HTERT RPE-1 (cell line): ENCODE measurements around the gene ECI1.
"Not testable (repeated sequence)": the region's sequence is repeated elsewhere in the genome, so short reads cannot be mapped to it uniquely, and the experiment has no call there.

ENCODE experiments used
- in situ Hi-C: fragments of 300-500 bp; cut with MboI; formaldehyde crosslinking; loops from 4 replicates; pipeline ENCODE4 v1.14.3; 2020; ENCODE audit warnings: low sequenced_read_pairs

Gene ECI1

DNA sequence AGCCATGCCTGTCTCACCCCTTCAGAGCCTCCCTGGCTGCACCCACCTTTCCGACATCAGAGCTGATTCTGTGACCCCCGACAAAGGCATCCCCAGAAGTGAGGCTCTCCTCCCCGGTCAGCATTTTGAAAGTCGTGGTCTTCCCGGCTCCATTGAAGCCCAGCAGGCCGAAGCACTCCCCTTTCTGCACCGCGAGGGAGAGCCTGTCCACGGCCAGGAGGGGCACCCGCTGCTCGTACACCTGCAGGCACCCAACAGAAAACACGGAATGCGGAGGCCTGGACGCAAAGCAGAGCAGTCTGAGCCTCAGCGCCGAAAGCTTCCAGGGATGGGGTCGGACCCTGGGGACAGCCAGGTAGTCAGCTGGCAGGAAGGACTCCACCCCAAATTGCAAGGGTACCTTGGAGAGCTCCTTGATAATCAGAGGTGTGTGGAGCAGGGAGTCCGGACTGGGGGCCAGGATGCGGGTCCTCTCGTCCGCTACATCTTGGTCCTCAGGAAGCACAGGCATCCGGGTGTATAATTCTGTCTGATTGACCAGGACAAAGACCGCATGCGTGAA lies 29.7 kb upstream of the ECI1 start:
- in situ Hi-C loops, result no loop called here

- in situ Hi-C loops, result no loop called here
Measured at GRCh38 chr16:2280461-2280860, 29.1 kb upstream of the ECI1 start.

DNA sequence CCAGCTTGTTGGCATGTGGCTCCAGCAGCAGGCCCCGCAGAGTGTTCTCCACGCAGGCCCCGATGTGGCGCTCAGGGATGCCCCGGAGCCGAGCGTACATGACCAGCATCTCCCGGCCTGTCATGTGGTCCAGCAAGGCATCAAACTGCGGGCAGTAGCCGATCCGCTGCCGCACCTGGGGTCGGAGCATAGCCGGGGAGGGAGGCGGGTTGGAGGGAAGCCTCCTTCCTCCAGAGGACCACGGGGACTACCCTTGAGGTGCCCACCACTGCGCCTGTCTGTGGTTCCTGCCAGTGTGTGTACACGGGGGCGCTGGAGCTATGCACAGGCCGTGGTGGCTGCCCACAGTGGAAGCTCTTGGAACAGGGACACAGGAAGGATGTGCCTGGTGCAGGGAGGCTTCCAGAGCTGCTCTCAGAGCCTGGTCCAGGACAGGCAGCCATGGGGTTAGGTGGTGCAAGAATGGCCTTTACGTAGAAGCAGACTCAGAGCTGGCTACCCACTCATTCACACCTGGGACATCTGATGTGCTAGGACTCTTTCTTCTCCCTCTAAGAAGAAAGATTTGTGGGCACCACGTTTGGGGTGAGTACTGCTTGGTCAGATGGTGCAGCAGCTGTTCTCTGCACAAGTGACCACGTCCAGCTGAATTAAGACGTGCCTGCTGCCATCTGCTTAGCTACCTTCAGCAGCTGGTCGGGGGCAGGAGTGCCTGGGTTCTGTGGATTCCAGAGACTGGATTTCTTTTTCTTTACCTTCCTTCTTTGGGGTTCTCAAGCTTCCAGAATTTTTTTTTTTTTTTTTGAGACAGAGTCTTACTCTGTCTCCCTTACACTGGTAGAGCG lies 27.8 kb upstream of the ECI1 start:
- in situ Hi-C loops, result no loop called here

DNA sequence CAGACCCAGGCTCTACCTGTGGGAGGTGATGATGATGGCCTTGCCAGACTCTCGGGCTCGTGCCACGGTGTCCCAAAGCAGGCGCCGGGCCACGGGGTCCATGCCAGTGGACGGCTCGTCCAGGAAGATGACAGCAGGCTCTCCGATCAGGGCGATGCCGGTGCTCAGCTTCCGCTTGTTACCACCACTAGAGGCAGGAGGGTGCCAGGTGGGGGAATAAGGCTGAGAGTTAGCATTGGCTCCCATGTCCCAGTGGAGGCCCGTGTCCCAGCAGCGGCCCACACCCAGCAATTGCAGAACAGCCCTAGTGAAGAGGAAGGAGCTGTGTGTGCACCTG lies 26.9 kb upstream of the ECI1 start:
- in situ Hi-C loops, result no loop called here

DNA sequence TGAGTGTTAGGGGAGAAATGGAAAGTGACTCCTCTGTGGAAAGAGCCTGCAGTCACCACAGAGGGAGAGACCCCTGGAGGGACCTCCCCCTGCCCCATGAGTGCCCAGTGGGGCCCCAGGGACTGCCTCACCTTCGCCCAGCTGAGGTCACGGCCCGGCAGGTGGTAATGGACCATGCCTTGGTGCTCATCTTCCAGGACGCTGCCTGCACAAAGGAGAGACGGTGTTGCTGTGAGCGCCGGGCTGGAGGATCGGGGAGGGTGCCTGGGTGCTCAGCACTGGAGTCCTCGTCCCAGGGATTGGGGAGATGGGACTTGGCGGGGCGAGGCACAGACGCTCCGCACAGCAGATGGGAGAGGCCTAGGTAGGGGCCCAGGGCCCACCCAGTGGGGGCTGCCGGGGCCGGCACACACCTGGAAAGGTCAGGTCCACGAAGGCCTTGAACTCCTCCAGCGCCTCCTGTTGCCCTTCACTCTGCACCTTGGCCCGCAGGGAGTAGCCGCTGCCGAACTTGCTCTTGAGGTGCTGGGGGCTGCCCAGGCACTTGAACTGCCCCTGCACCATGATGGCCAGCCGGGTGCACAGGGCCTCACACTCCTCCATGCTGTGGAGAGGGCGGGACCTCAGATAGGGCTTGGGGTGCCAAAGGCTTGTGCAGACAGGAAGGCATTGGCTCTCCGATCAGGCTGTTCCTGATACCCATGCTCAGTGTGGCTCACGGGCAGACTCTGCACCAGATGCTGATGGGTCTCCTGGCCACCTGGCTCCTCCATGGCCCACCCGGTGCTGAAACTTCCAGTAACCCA lies 26.3 kb upstream of the ECI1 start:
- in situ Hi-C loops, result no loop called here

DNA sequence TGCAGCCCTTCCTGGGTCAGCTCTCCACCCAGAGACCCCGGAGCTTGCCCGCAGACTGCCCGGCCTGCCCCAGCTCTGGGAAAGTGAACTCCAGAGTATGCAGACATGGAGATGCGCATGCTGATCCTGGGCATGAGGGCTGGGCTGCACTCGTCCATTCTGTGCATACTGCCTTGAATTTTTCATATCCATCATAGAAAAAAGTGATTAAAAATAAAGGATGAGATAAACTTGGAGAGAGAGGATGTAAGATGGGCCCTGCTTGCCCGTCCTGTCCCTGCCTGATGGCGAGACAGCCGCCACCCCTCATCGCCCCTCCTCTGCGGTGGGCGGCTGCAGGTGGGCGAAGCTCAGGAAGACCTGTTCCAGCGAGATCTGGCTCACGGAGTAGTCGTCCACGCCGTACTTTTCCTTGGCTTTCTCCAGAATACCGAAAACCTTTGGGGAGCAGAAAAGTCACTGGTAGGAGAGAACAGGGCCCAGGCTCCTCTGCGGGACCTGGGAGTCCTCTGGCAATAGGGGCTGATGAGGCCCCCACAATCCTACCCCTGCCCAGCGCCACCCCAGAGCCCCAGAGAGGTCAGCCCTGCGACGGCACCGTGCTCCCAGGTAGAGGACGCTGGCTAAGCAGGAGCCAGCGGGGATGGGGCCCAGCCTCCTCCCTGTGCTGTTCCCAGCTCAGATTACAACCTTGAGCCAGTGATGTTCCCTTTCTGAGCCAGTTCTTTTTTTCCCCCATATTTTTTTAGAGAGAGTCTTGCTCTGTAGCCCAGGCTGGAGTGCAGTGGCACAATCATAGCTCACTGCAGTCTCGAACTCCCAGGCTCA lies 25.2 kb upstream of the ECI1 start:
- in situ Hi-C loops, result no loop called here

DNA sequence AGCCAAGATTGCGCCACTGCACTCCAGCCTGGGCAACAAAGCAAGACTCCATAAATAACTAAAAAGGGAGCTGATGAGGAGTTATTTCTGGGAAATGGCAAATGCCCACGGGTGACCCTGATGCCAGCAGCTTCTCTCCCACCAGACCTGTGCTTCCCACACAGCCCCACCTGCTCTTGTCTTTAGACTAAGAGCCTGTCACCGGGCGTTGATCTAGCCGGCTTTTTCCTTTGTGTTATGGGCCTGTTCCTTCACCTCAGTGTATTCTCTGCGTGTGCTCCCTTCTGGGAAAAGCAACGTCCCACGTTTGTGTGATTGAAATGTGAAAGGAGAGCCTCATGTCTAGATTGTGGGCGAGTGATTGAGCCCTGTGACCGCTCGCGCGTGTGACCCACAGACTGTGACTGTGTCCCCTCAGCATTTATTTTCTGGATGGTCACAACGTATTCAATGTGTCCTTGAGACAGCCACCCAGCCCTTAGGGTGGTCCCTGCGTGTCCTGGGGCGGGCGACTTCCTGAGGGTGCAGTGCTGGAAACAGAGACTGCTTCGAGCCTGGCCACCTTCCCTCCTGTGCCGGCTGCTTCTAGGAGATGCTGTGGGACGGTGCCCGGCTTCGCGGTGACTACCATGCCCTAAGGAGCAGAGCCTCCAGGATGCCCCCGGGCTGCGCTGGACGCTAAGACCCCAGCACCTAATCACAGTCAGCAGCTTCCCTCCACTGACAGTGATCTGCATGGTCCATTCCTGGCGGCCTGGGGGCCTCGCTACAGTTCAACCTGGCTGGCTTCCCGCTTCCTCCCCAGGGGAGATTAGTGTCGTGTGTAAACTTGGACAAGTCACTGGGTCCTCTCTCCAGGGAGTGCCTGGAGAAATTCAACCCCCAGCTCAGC lies 24.3 kb upstream of the ECI1 start:
- in situ Hi-C loops, result no loop called here

DNA sequence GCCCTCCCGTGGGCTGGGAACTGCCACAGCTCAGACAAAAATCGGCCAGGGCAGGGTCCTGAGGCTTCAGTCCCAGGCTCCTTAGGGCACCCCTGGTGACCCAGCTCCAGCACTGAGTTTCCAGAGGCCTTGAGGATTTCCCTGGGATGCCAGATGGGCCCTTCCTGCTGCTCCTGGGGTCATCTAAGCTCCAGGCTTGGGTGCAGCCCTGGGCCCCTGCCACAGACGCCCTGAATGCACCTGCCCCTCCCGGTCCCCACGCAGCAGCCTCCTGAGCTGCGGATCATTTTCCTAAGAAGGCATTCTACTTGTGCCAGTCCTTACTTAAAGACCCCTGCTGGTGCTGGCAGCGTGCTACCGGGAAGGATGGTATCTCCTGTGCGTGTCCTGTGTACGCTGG lies 22.5 kb upstream of the ECI1 start:
- in situ Hi-C loops, result no loop called here

- in situ Hi-C loops, result no loop called here
Measured at GRCh38 chr16:2273484-2273883, 22.1 kb upstream of the ECI1 start.

DNA sequence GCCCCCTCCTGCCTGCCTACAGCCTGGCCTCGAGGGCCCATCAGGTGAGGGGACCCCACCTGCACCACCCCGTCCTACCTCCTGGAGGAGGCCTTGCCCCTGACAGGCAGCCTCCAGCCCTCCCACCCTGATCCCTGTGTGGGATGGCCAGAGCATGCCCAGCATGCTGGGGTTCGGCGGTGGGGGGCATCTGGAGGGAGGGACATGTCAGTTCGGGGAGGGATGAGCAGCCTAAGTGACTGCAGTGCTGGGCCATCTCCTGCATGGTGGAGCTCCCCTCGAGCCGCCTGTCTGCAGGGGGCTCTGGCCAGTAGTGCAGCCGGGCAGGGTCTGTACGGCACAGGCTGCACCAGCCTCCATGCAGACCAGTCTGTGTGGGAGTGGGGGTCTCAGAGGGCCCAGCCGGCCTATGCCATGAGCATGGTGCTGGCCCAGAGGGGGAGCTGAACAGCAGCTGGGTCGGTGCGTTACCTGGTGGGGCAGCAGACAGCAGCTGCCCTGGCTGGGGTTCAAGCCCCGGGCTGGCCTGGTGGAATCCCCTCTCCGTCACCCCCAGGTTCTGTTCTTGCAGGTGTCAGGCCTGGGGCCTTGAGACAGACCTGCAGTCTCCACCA lies 20.6 kb upstream of the ECI1 start:
- in situ Hi-C loops, result no loop called here

GRCh38 chr16:2270588-2271470 lies 19.4 kb upstream of the ECI1 start:
- in situ Hi-C loops, result no loop called here

DNA sequence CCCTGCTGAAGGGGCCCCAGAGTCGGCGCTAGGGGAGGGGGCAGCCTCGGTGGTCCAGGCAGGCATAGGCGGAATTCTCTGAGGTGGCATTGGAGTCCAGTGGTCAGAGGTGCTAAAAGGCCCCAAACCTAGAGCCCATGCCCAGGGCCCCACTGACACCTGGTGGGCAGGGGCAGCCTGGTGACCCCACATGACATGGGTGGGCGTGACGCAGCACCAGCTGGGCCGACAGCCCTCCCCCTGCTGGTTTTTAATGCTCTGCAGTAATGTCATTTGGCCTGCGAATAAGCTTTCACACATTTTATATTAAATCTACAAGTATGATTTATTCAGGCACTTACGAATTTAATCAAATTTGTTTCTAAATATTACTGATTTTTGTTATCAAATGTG lies 18.7 kb upstream of the ECI1 start:
- in situ Hi-C loops, result no loop called here

- in situ Hi-C loops, result no loop called here
Measured at GRCh38 chr16:2267913-2268666, 16.7 kb upstream of the ECI1 start, which contains the start of gene RNPS1. TSS of gene RNPS1 (minus strand) at chr16:2268126. CDS start at chr16:2264643, 3,483 bp downstream.

- in situ Hi-C loops, result not testable (repeated sequence)
Measured at GRCh38 chr16:2267505-2267912, 16.1 kb upstream of the ECI1 start.

DNA sequence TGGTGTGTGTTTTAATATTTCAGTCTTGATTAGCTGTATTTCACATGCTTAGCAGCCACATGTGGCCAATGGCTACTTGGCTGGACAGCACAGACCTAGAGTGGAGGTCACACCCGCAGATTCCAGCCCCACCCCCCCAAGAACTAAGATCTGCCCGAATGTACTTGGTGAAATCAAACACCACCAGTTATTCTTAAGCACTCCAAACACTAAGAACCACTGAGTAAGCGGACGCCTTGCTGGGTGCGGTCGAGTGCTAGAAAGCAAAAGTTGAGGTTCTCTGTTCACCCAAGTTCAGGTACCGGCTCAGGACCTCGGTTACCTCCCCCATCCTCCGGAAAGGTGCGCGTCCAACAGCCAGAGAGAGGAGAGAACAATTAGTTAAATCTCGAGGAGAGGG lies 15.5 kb upstream of the ECI1 start:
- in situ Hi-C loops, result not testable (repeated sequence)

- in situ Hi-C loops, result not testable (repeated sequence)
Measured at GRCh38 chr16:2263026-2263425, 11.6 kb upstream of the ECI1 start.

DNA sequence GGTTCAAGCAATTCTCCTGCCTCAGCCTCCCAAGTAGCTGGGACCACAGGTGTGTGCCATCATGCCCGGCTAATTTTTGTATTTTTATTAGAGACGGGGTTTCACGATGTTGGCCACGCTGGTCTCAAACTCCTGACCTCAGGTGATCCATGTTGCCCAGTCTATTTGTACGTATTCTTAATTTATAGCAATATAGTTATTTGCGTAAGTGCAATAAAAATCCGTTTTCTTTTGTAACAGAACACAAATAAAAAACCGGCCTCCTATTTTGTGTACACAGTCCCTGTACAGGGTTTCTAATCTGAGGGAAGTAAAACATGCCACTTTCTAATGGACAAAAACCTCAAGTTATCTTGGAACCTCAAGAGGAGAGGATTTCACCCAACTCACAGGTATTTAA lies 8.9 kb upstream of the ECI1 start:
- in situ Hi-C loops, result no loop called here

- in situ Hi-C loops, result not testable (repeated sequence)
Measured at GRCh38 chr16:2258530-2258929, 7.1 kb upstream of the ECI1 start.
